Astrocyte of the spinal cord (primary cell): ENCODE results near the gene MTHFD2L.

Source experiments
- DNase-seq: peaks from one replicate; pipeline ENCODE4 v3.0.0; 2011; ENCODE audit warnings: low read depth, low spot score
- H3K4me3 ChIP-seq: 2 replicates; pipeline ENCODE4 v1.5.1; 2011; ENCODE audit warnings: low read depth, mild to moderate bottlenecking, low read length, moderate library complexity
- CTCF ChIP-seq: IDR thresholded peaks from 2 replicates; pipeline ENCODE4 v1.5.1; 2012; ENCODE audit warnings: low read depth, mild to moderate bottlenecking, low read length, inconsistent platforms
- in situ Hi-C: cut with HindIII; loops from 2 replicates; pipeline ENCODE4 v1.10.0; 2017; ENCODE audit warnings: low sequenced_read_pairs

The MTHFD2L gene

GRCh38 chr4:74132944-74133343, 25.0 kb upstream of the MTHFD2L start:
- H3K4me3 ChIP-seq = no peak overlapping the region
- TF ChIP-seq CTCF = no peak
- no peak for DNase-seq
- in situ Hi-C loops = loop anchor here (25.0 kb wide), 1 partner anchor 471 kb away; no protein-coding TSS in a partner anchor

- H3K4me3 ChIP-seq = no peak overlapping the region
- DNase-seq = peak; percentile 91
- in situ Hi-C loops = loop anchor here (25.0 kb wide), 1 partner anchor 472 kb away; no protein-coding TSS in a partner anchor
- TF ChIP-seq CTCF = peak; percentile 81
Measured at GRCh38 chr4:74133786-74134499, 24.0 kb upstream of the MTHFD2L start.

GRCh38 chr4:74134500-74134852, 23.4 kb upstream of the MTHFD2L start:
- TF ChIP-seq CTCF = no peak
- in situ Hi-C loops = loop anchor here (25.0 kb wide), 1 partner anchor 472 kb away; no protein-coding TSS in a partner anchor
- no peak for DNase-seq

GRCh38 chr4:74146581-74147129, 11.3 kb upstream of the MTHFD2L start:
- in situ Hi-C loops = loop anchor here (25.0 kb wide), 1 partner anchor 484 kb away; no protein-coding TSS in a partner anchor
- no peak for DNase-seq
- H3K4me3 ChIP-seq = no peak overlapping the region
- no peak for TF ChIP-seq CTCF

More at GRCh38 chr4:74134500-74134852, 23.4 kb upstream of the MTHFD2L start:
- no peak overlapping the region for H3K4me3 ChIP-seq

GRCh38 chr4:74148205-74148604, 9.7 kb upstream of the MTHFD2L start:
- in situ Hi-C loops = loop anchor here (25.0 kb wide), 1 partner anchor 486 kb away; no protein-coding TSS in a partner anchor
- TF ChIP-seq CTCF = no peak
- no peak for DNase-seq
- H3K4me3 ChIP-seq = no peak overlapping the region

- no peak for TF ChIP-seq CTCF
- H3K4me3 ChIP-seq = no peak overlapping the region
- in situ Hi-C loops = no loop called here
- no peak for DNase-seq
Measured at GRCh38 chr4:74152836-74153235, 5.1 kb upstream of the MTHFD2L start.
